CD4-positive, alpha-beta T cell treated with Interleukin-6 at 100 ng/mL for 8 hours (primary cell): ENCODE results near the gene MRI1.
"Not testable (repeated sequence)": the region's sequence is repeated elsewhere in the genome, so short reads cannot be mapped to it uniquely, and the experiment has no call there.

ENCODE experiments used
- DNase-seq: peaks from one replicate; pipeline ENCODE4 v3.0.0-alpha.2; 2020; ENCODE audit warnings: mixed read lengths, low spot score

The MRI1 gene

DNA sequence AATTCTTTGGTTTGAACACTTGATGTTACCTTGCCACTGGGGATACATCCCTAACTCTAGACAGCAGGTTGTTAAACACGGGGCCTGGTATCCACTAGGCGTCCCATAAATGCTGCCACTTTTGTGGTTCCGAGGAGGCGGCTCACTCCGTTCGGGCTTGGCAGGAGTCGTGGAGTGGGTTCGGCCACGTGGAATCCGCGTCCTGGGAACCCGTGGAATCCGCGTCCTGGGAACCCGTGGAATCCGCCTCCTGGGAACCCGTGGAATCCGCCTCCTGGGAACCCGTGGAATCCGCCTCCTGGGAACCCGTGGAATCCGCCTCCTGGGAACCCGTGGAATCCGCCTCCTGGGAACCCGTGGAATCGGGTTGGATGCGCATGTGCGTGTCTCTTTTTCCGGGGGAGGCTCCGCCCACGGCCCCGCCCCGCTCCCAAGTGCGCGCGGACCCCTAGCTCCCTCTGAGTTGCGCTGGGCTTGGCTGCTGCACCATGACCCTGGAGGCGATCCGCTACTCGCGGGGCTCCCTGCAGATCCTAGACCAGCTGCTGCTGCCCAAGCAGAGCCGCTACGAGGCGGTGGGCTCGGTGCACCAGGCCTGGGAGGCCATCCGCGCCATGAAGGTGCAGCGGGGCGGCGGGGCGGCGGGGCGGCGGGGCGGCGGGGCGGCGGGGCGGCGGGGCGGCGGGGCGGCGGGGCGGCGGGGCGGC is at the start of gene MRI1:
TSS of gene MRI1 (plus strand) at position 422 of the 707 bp plus-strand sequence. CDS start at position 489, 67 bp downstream.
- peak; percentile 52 for DNase-seq

DNA sequence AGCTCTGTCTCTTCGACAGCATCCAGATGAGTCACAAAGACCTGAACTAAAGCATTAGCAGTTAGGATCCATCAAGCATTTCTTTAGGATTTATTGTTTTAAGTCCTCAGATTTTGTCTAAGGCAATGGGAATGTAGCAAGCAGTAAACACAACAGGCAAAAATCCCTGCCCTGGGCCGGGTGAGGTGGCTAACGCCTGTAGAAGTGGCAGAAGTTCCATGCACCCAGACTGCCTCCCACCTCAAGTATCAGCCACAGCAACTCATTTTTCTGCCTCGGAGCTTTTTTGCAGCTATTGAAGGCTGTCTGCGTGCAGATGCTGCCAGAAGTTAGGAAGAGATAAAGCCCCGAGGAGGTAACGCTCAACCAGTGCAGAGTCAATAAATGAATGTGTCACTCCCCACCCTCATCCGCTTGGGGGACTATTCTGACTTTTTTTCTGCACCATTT is 47.1 kb upstream of the MRI1 start:
- no peak for DNase-seq

DNA sequence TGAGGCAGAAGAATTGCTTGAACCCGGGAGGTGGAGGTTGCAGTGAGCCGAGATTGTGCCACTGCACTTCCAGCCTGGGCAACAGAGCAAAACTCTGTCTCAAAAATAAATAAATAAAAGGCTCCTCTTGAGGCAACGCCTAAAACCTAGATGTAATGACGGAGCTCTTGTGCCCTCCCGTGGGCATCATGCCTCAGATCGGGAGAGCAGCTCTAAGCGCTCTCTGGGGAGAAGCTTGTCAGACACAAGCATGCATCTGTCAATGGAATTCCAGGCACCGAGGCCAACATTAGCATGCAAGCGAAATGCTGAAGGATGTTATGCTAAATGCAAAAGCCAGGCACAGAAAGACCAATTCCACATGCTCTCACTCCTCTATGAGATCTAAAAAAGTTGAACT is 45.6 kb upstream of the MRI1 start:
- DNase-seq, result no peak

GRCh38 chr19:13722146-13722545 is 42.2 kb upstream of the MRI1 start:
- no peak for DNase-seq

DNA sequence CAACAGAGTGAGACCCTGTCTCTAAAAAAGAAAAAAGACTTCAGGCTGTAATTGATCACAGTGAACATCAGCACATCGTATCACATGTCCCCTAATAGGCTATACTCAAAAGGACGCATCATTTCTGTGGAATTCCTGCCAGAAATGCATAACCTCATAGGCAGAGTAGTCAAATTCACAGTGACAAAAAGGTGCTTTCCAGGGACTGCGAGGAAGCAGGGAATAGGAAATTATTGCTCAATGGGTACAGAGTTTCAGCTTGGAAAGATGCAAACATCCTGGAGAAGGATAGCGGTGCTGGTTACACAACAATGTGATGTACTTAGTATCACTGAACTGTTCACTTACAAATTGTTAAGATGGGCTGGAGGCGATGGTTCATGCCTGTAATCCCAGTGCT is 41.1 kb upstream of the MRI1 start:
- no peak for DNase-seq

DNA sequence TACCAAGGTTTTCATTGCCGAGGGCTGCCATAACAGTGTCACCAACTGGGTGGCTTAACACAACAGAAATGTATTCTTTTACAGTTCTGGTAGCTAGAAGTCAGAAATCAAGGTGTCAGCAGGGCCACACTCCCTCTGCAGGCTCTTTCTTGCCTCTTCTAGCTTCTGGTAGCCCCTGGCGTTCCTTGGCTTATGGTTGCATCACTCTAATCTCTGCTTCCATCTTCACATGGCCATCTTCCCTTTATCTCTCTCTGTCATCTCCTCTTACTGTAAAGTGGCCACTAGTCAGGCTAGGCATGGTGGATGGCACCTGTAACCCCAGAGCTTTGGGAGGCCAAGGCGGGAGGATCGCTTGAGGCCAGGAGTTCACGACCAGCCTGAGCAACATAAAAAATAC is 38.0 kb upstream of the MRI1 start:
- DNase-seq, result no peak

DNA sequence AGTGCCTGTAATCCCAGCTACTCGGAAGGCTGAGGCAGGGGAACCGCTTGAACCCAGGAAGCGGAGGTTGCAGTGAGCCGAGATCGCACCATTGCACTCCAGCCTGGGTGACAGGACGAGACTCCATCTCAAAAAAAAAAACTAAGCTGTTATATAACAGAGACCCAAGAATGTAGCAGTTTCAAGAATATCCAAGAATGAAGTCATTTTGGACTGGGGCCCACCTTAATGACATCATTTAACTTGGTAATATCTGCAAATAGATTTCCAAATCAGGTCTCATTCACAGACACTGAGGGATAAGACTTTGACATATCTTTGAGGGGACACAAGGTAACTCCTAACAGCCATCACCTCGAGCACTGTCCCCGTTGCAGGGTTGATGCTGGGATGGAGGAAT is 36.5 kb upstream of the MRI1 start:
- no peak for DNase-seq

GRCh38 chr19:13729859-13730258 is 34.5 kb upstream of the MRI1 start:
- no peak for DNase-seq

GRCh38 chr19:13731147-13731964 is 33.0 kb upstream of the MRI1 start:
- DNase-seq, result peak; percentile 94

DNA sequence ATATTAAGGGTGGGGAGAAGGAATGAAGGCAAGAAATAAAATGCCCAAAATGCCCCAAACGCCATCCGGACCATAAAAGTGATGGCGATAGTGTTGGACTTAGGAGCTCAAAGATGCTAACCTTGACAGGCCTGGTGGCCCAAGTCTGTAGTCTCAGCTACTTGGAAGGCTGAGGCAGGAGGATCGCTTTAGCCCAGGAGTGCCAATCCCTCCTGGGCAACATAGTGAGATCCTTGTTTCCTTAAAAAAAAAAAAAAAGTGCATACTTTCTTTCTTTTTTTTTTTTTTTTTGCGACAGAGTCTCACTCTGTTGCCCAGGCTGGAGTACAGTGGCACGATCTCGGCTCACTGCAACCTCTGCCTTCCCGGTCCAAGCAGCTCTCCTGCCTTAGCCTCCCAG is 32.0 kb upstream of the MRI1 start:
- no peak for DNase-seq

- no peak for DNase-seq
These were observed 29.6 kb upstream of the MRI1 start for GRCh38 chr19:13734751-13735150.

- DNase-seq, result no peak
These were observed 26.2 kb upstream of the MRI1 start for GRCh38 chr19:13738073-13738472.

DNA sequence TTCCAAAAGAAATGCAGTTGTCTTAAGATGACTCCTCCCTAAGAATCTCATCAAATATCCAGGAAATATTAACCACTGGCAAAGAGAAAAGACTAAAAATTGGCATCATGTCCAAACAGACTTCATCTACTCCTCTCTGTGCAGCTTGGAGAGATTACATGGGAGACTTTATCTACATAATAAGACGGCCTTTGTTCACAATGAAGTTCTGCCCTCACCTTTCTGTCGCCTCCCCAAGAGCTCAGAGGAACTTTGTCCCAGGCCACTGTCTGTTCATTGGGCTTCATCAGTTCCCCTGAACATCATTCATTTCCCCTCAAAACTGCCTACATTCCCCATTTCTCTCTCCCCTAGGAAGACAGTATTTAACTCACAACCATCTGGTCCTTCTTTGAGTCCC is 22.4 kb upstream of the MRI1 start:
- no peak for DNase-seq

DNA sequence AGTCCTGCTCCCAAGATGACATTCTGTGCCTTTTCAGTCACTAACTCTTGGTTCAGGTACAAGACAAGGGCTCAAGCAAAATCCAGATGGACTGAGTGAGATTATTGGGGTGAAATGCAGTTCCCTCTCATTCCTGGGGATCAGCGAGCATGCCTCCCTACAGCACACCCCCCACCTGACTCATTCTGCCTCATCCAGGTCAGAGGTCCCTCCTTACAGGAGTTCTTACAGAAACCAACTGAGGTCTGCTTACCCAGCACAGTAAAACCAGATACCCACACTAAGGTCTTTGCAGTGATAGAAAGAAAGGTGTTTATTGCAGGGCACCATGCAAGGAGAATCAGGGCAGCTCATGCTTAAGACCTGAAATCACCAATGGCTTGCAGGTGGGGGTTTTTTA is 21.6 kb upstream of the MRI1 start:
- no peak for DNase-seq

GRCh38 chr19:13744174-13744573 is 20.1 kb upstream of the MRI1 start:
- no peak for DNase-seq

DNA sequence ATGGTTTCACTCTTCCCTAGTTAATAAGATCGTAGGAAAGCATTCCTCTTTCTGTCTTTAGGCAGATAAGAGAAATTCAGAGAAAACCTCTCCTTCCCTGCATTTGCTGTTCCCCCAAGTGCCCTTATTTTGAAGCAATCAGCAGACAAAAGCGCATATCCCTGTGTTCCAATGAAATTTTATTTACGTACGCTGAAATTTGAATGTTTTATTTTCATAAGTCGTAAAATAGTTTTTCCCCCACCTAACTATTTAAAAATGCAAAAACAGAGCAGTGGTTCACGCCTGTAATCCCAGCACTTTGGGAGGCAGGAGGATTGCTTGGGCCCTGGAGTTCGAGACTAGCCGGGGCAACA is 17.2 kb upstream of the MRI1 start:
- DNase-seq, result no peak

DNA sequence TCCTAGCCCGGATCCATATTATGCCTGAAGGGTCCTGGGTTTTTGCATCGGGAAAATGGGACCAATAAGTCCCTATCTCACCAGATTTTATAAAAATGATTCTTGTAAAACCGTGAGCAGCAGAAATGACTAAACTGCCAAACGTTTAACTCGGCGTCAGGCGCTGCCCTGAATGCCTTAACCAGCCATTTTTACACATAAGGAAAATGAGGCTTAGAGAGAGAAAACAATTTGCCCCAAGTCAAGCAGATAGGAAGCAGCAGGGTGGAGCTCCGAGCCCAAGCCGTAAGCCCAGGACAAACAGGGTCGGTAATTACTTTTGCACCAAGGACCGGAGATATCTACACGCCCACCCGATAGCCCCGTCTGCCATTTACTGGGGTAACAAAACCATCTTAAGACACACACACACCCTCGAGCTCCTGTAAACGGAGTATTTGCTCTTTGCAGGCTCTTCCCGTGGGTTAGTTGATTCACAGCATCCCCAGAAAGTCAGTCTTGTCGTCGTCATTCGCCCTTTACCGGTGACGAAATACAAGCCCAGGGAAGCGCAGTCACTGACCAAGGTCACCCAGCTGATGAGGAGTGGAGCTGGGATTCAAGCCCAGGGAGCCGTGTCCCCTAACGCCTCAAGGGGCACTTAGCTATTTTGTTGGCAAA is 16.0 kb upstream of the MRI1 start:
- DNase-seq, result no peak

DNA sequence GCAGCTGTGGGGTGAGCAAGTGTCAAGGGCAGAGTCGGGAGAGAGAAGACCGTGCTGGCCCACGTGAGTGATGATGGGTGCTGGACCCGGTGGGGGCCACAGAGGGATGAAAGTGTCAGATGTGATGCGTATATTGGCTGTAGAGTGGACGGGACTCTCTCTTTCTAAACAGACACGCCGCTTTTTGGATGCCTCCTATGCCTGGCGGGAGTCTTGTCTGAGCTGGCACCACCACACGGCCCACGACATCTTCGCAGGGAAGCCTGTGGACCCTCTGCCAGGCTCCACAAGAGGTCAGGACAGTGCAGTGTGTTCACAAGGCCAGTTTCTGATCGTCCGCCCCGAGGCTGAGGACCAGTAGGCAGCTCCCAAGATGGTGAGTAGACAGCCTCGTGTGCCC is 12.9 kb upstream of the MRI1 start:
- no peak for DNase-seq

DNA sequence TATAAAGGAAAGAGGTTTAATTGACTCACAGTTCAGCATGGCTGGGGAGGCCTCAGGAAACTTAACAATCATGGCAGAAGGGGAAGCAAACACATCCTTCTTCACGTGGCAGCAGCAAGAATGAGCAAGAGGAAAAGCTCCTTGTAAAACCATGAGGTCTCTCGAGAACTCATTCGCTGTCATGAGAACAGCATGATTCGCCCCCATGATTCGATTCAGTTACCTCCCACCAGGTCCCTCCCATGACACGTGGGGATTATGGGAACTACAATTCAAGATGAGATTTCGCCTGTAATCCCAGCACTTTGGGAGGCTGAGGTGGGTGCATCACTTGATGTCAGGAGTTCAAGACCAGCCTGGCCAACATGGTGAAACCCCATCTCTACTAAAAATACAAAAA is 10.7 kb upstream of the MRI1 start:
- DNase-seq, result not testable (repeated sequence)

- DNase-seq, result no peak
These were observed 8.1 kb upstream of the MRI1 start for GRCh38 chr19:13756210-13756609.

DNA sequence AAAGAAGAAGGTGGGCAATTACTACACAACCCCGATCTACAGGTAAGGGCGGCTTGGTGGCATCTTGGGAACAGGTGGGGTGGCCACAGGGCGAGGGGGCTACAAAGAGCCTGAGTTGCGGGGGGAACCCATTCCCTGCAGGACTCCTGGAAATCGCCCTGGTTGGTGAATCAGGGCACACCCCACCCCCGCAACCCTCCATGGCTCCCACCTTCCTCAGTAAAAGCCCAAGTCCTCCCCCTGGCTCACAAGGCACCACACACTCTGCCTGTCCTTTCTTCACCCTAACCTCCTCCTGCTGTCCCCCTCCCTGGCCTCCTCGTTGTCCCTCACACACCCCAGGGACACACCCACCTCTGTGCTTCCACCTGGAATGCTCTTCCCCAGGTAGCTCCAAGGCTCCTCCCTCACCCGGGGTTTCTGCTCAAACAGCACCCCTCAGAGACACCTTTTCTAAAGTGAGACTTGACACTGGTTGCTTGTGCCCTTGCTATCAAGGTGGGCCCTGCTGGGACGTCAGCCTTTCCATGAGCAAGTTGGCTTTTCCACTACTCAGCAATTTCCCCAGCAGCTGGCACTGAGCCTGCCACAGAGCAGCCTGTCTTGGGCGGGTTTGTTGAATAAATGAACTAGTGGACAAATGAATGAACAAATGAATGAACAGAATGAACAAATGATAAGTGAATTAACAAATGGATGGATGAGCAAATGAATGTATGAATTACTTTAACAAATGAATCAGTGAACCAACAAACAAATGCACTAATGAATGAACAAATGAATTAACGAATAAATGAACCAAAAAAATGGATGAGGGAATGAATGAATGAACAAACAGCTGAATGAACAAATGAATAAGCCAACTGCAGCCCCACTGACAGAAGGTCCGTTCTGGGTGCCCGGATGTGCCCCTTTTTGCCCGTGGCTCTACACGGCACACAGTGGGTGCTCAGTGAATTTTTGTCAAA is 6.2 kb upstream of the MRI1 start:
- no peak for DNase-seq

GRCh38 chr19:13758795-13759194 is 5.5 kb upstream of the MRI1 start:
- DNase-seq, result no peak
